Activated T-cell treated with anti-CD3 and anti-CD28 coated beads for 1 hour (primary cell): ENCODE results near the gene FLCN.

Experiments used
- DNase-seq: peaks from one replicate; pipeline ENCODE4 v3.0.0-alpha.2; 2020; ENCODE audit warnings: low read depth

The FLCN gene

GRCh38 chr17:17167356-17167755 is 69.6 kb downstream of the FLCN start:
- no peak for DNase-seq

- DNase-seq: no peak
These were observed 70.5 kb downstream of the FLCN start for GRCh38 chr17:17166446-17166845.

- no peak for DNase-seq
These were observed 71.2 kb downstream of the FLCN start for GRCh38 chr17:17165666-17166308.

GRCh38 chr17:17164676-17165075 is 72.3 kb downstream of the FLCN start:
- DNase-seq: no peak

- DNase-seq: no peak
These were observed 72.8 kb downstream of the FLCN start for GRCh38 chr17:17164156-17164555.
